ENCODE results near the gene CCNH. TPM values are rescaled to one million over a fixed set of nuclear protein-coding genes. Genes with fewer than 3 reads are reported as not detected.

The CCNH gene
- total RNA-seq, 2 experiments from 2014 or later = 309 to 311 TPM

DNA sequence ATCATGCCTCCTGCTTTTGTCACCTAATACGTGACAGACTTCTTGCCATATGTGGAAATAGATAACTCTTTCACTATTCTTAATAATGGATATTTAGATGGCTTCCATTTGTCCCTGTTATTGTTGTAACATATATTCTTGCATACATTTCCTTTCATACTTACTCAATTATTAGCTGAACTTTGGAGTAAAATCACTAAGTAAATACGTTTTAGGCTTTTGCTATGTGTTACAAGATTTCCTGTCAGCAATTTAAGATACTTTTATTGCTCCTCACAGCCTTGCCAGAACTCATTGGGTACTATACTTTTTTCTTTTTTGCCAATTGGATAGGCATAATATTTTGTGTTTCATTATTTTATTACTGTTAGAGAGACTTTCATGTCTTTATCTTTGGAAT is 26.9 kb downstream of the CCNH start:
- H3K27me3 ChIP-seq (ENCODE audit: control insufficient read depth in 1 of 2, insufficient read depth in 2 of 2, low read length in 2 of 2) = no peaks in the 10 kb centered on the region
- Mint-ChIP-seq H3K4me3 (no peak overlapping the region), H3K9me3 (no peaks in the 10 kb centered on the region), H3K36me3 (ENCODE audit: low read depth) (peaks cover 86% of the 10 kb centered on the region), H3K27me3 (no peaks in the 10 kb centered on the region), H3K4me1 (ENCODE audit: low read depth) (peaks cover 27% of the 10 kb centered on the region), H3K27ac (no peak overlapping the region)
- intact Hi-C loops (cut with DNase I, micrococcal nuclease) = no loop called here
- DNase-seq (no peak), ATAC-seq (ENCODE audit: poor library complexity) (no peak)
- TF ChIP-seq, protein P1, sequence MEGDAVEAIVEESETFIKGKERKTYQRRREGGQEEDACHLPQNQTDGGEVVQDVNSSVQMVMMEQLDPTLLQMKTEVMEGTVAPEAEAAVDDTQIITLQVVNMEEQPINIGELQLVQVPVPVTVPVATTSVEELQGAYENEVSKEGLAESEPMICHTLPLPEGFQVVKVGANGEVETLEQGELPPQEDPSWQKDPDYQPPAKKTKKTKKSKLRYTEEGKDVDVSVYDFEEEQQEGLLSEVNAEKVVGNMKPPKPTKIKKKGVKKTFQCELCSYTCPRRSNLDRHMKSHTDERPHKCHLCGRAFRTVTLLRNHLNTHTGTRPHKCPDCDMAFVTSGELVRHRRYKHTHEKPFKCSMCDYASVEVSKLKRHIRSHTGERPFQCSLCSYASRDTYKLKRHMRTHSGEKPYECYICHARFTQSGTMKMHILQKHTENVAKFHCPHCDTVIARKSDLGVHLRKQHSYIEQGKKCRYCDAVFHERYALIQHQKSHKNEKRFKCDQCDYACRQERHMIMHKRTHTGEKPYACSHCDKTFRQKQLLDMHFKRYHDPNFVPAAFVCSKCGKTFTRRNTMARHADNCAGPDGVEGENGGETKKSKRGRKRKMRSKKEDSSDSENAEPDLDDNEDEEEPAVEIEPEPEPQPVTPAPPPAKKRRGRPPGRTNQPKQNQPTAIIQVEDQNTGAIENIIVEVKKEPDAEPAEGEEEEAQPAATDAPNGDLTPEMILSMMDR (IDR thresholded peaks at IDR 0.05) = no peak
- H3K27ac ChIP-seq (ENCODE audit: low read depth in 1 of 2, low read length in 2 of 2) = no peak overlapping the region
- peaks cover 95% of the 10 kb centered on the region for H3K36me3 ChIP-seq (ENCODE audit: insufficient read depth, low read length)
- POLR2A ChIA-PET = no interaction called here
- CTCF ChIA-PET = interaction anchor here (1.4 to 4.1 kb wide), 2 partner anchors 13 to 14 kb away, joined by 4 to 16 read pairs; no protein-coding TSS in a partner anchor
- H3K4me3 ChIP-seq (ENCODE audit: low read length) = no peak overlapping the region
- no peaks in the 10 kb centered on the region for H3K4me1 ChIP-seq (ENCODE audit: insufficient read depth, low read length)
- no peaks in the 10 kb centered on the region for H3K9me3 ChIP-seq (ENCODE audit: control insufficient read depth in 1 of 2, insufficient read depth in 1 of 2, low read length in 2 of 2)

DNA sequence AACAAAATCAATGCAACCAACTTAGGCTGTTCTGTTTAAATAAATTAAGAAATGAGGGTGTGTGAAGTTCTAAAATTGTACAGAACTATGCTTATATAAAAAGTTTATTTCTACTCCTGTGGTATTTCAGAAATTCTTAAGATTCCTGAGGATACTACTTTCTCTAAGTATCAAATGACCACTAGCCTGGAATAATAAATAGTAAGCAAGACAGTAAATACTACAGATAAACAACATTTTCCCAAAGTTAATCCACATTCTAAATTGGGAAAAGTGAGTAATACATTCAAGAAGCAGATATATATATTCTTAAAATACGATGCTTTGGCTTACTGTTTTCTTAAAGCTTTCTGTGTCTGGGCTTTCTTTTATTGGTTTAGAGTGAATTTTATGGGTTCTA is 29.5 kb downstream of the CCNH start:
- ChIA-PET CTCF (interaction anchor here (0.7 to 4.1 kb wide), 3 partner anchors 17 to 72 kb away, joined by 3 to 16 read pairs (median 3); no protein-coding TSS in a partner anchor), POLR2A (no interaction called here)
- Histone ChIP-seq H3K4me3 (ENCODE audit: low read length) (no peak overlapping the region), H3K27me3 (ENCODE audit: control insufficient read depth in 1 of 2, insufficient read depth in 2 of 2, low read length in 2 of 2) (no peaks in the 10 kb centered on the region), H3K4me1 (ENCODE audit: insufficient read depth, low read length) (no peaks in the 10 kb centered on the region), H3K36me3 (ENCODE audit: insufficient read depth, low read length) (peaks cover 83% of the 10 kb centered on the region), H3K27ac (ENCODE audit: low read depth in 1 of 2, low read length in 2 of 2) (no peak overlapping the region), H3K9me3 (ENCODE audit: control insufficient read depth in 1 of 2, insufficient read depth in 1 of 2, low read length in 2 of 2) (no peaks in the 10 kb centered on the region)
- H3K4me3 Mint-ChIP-seq = no peak overlapping the region
- no peak overlapping the region for H3K27ac Mint-ChIP-seq
- TF ChIP-seq, protein P1 (IDR thresholded peaks at IDR 0.05) = no peak
- ATAC-seq (ENCODE audit: poor library complexity) (no peak), DNase-seq (no peak)
- peaks cover 26% of the 10 kb centered on the region for H3K4me1 Mint-ChIP-seq (ENCODE audit: low read depth)
- H3K27me3 Mint-ChIP-seq = no peaks in the 10 kb centered on the region
- H3K9me3 Mint-ChIP-seq = no peaks in the 10 kb centered on the region
- intact Hi-C loops (cut with DNase I, micrococcal nuclease) = no loop called here
- peaks cover 86% of the 10 kb centered on the region for H3K36me3 Mint-ChIP-seq (ENCODE audit: low read depth)

DNA sequence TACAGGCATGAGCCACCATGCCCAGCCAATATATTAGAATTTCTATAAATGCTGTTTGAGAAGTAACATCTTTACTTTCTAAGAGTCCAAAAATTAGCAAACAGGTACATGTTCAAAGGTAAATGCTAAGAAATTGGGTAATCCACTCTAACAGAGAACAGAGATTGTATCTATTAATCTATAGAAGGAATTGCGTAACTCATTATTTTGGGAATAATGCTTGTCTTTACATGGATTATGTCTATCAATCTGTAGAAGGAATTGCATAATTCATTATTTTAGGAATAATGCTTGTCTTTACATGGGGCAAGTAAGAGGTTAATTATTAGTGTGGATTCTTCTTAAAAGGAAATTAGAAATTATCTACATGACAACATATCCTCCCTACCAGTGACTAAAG is 30.5 kb downstream of the CCNH start:
- no peak for DNase-seq
- intact Hi-C loops (cut with DNase I, micrococcal nuclease) = no loop called here
- no peaks in the 10 kb centered on the region for H3K27me3 ChIP-seq (ENCODE audit: control insufficient read depth in 1 of 2, insufficient read depth in 2 of 2, low read length in 2 of 2)
- no peaks in the 10 kb centered on the region for H3K9me3 Mint-ChIP-seq
- TF ChIP-seq, protein P1 (IDR thresholded peaks at IDR 0.05) = no peak
- no peak overlapping the region for H3K4me3 Mint-ChIP-seq
- no peak overlapping the region for H3K4me3 ChIP-seq (ENCODE audit: low read length)
- no peak overlapping the region for H3K27ac ChIP-seq (ENCODE audit: low read depth in 1 of 2, low read length in 2 of 2)
- ChIA-PET POLR2A (no interaction called here), CTCF (no interaction called here)
- peaks cover 83% of the 10 kb centered on the region for H3K36me3 ChIP-seq (ENCODE audit: insufficient read depth, low read length)
- ATAC-seq (ENCODE audit: poor library complexity) = no peak
- H3K4me1 ChIP-seq (ENCODE audit: insufficient read depth, low read length) = no peaks in the 10 kb centered on the region
- no peaks in the 10 kb centered on the region for H3K27me3 Mint-ChIP-seq
- H3K36me3 Mint-ChIP-seq (ENCODE audit: low read depth) = peaks cover 86% of the 10 kb centered on the region
- no peaks in the 10 kb centered on the region for H3K9me3 ChIP-seq (ENCODE audit: control insufficient read depth in 1 of 2, insufficient read depth in 1 of 2, low read length in 2 of 2)
- H3K4me1 Mint-ChIP-seq (ENCODE audit: low read depth) = peaks cover 26% of the 10 kb centered on the region
- H3K27ac Mint-ChIP-seq = no peak overlapping the region

Data from CD4-positive, alpha-beta T cell (primary cell).